SU-DHL-6 (cell line): Measurements from ENCODE around the gene NUDT3.

Experiments used
- EZH2phosphoT487 ChIP-seq: fragments of 200-600 bp; sonication (generic), shearing (Covaris generic); conservative IDR thresholded peaks from 2 replicates; pipeline ENCODE4 v1.6.1; 2018; ENCODE audit warnings: mild to moderate bottlenecking, antibody characterized with exemption, low read length, moderate library complexity, mixed read lengths
- TF ChIP-seq, protein P1 (sequence below): fragments of 200-600 bp; sonication (generic); IDR thresholded peaks from one replicate; pipeline ENCODE4 v1.5.1; 2017; ENCODE audit warnings: antibody characterized with exemption, mild to moderate bottlenecking, low read length, moderate library complexity; ENCODE audit not compliant: insufficient read depth, poor library complexity, severe bottlenecking

GRCh38 chr6:34396518-34396917 lies 4.0 kb upstream of the NUDT3 start:
- TF ChIP-seq, protein P1, sequence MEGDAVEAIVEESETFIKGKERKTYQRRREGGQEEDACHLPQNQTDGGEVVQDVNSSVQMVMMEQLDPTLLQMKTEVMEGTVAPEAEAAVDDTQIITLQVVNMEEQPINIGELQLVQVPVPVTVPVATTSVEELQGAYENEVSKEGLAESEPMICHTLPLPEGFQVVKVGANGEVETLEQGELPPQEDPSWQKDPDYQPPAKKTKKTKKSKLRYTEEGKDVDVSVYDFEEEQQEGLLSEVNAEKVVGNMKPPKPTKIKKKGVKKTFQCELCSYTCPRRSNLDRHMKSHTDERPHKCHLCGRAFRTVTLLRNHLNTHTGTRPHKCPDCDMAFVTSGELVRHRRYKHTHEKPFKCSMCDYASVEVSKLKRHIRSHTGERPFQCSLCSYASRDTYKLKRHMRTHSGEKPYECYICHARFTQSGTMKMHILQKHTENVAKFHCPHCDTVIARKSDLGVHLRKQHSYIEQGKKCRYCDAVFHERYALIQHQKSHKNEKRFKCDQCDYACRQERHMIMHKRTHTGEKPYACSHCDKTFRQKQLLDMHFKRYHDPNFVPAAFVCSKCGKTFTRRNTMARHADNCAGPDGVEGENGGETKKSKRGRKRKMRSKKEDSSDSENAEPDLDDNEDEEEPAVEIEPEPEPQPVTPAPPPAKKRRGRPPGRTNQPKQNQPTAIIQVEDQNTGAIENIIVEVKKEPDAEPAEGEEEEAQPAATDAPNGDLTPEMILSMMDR: no peak
- no peak for TF ChIP-seq EZH2phosphoT487
